ENCODE measurements around the gene CIB2.
A peak's percentile ranks its signal among the peaks of the same experiment; 100 is the strongest.

CIB2 gene

GRCh38 chr15:78083687-78084448 is 47.4 kb downstream of the CIB2 start:
- no peak for DNase-seq (ENCODE audit: low spot score)

GRCh38 chr15:78083186-78083585 is 48.1 kb downstream of the CIB2 start:
- DNase-seq (ENCODE audit: low spot score), result no peak

DNA sequence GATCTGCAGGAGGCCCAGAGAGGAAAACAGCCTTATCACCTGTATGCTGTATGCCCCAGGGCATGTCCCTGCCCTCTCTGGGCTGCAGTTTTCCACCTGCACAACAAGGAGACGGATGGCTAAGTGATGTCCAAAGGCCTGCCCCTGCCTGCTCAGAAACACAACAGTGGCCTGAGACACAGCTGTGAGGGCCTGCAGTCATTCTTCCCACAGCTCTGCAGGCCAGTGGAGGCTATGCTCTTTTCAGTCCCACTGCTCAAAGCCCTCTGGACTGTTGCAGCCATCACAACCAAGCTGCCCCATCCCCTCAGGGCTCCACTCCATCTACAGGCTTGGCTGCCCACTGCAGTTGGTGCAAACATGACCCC is 48.5 kb downstream of the CIB2 start:
- no peak for DNase-seq (ENCODE audit: low spot score)

DNA sequence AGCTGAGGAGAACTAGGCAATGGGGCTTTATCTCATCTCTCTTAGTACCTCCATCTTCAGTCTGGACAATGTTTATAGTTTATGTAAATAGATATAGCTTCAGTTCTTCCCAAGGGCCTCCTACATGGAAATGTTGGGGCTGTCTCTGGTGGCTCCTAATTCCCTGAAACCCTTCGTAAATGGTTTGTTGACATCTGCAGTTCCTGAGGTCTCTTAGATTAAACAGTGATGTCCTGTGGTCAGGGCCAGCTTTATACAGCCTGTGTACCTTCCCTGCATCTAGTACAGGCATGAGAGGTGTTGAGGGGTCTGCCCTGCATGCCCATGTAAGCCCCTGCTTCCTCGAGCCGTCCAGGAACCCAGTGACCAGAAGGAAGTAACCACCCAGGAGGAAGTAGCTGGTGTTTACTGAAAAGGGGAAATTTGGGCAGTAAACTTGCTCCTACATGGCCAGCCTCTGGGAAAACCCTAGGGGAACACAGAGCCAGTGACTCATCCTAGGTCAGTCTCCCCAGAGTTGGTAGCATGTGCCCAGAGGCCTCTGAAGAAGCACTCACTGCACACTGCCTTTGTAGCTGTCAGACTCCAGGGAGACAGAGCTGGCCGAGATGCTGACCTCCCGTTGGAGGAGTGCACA is 49.0 kb downstream of the CIB2 start:
- no peak for DNase-seq (ENCODE audit: low spot score)

DNA sequence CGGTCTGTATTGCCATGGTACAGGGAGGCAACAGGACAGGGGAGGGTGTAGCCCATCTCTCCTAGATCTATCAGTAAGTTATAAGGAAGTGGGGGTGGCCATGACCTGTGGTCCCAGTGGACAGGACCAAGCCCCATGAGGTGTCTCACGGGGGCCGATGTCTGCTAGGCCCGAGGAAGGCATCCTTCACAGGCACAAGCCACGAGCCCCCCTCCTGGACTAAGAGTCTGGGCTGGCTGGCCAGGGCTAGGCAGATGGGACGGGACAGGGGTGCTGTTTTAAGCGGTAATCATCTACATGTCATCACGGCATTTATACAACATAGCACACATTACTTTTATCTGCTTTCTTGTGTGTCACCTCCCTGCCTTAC is 51.2 kb downstream of the CIB2 start:
- DNase-seq (ENCODE audit: low spot score), result no peak

DNA sequence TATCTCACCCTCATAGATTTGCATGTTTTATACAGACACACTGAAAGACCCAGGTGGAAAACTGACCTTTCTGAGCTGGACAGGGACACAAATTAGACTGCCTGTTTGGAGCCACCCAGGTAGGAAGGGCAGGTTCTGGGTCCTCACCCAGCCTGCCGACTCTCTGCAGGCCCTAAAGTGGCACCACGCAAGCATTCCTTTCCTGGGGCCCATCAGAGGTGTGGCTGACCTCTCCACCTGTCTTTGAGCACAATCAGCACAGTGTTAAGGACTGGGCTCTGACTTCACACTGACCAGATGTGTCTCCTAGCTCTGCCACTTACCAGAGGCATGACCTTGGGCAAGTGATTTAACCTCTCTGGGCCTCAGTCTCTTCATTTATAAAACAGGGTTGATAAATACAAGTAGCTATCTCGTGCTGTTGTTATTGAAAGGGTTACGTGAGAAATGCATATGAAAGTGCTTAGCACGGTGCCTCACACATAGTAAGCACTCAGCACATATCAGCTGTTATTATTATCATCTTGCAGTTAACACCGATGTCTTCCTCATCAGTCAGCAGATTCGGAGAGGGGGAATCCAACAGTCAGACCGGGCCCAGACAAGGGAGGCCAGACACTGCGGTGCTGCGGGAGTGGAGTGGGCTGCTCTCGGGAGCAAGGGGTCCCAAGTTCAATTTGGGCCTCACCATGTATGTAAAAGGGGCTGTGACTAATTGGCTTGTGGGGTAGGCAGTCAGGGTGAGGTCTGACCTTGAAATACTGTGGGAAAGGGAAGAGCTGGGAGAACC is 51.8 kb downstream of the CIB2 start:
- DNase-seq (ENCODE audit: low spot score), result no peak

DNA sequence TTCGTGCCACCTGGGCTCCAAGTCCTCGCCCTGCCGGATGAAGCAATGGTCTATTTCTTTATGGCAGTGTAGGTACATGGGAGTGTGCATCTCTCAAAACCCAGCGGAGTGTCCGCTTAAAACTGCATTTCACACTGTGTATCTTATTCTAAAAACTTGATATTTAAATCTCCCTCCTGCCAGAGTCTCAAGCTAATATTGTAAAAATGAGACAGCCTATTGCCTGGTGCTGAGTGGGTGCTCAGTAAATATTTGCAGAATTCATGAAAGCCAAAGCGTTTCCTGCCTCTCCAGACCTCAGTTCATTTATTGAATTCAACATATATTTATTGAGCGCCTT is 53.4 kb downstream of the CIB2 start:
- DNase-seq (ENCODE audit: low spot score), result no peak

DNA sequence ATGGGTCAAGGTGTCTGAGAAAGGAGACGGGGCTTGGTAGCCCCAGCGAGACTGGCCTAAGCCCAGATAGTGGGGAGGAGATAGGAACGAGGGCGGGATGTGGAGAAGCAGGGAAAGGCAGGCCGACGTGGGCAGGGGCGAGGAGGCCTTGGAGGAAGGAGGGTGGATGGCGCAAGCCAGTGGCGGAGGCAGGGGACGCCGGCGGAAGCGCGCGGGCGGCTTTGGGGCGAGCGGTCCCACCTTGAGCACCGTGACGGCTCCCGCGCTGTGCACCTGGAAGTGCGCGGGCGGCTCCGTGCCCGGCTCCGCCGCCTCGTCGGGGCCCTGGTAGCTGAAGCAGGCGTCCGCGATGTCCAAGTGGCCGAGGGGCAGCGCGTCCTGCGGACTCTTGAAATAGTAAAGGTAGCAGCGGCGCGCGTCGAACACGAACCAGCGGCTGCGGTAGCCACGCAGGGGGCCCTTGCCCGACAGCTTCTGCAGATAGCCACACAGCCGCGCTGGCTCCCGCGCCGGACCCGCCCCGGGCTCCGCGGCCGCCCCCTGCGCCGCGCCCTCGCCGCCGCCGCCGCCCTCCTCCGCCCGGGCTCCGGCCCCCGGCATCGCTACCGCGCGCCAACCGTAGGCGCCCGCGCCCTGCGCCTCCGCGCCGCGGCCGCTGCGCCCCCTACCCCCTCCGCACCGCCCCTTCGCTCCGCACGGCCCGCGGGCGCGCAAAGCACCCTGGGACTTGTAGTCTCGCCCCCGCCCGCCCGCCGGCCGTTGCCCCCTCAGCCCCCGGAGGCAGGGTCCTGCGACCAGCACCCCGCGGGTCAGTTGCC is 54.0 kb downstream of the CIB2 start, which contains the start of gene TBC1D2B:
Gene TBC1D2B (minus strand): TSS at position 659 of the 818 bp plus-strand sequence. CDS start 59 bp downstream, at position 600.
- DNase-seq (ENCODE audit: low spot score), result peak; percentile 63

DNA sequence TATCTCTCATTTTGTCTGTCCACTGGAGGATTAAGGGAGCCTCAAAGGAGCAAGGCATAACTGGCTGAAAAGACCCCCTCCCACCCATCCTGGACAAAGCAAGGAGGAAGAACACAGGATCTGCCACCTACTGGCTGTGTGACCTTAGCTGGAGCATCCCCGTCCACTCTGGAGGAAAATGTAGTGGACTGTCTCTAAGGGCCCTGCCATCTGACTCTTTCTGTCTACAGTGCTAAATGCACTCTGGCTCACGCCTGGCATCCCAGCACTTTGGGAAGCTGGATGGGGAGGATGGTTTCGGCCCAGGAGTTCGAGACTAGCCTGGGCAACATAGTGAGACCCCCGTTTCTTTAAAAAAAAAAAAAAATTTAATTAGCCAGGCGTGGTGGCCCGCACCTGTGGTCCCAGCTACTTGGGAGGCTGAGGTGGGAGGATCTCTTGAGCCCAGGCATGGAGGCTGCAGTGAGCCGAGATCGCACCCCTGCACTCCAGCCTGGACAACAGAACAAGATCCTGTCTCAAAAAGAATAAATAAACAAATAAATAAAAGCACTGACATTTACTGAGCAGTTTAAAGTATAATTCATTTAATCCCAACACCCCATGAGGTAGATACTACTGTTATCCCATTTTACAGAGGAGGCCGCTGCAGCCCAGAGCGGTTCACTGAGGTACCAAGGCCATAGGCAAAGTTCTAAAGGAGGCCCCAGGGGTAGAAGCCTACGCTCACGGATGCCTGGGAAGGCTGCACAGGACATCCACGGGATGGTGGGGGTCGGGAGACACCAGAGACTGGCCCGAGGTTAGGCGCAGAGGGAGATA is 54.8 kb downstream of the CIB2 start:
- DNase-seq (ENCODE audit: low spot score), result no peak

DNA sequence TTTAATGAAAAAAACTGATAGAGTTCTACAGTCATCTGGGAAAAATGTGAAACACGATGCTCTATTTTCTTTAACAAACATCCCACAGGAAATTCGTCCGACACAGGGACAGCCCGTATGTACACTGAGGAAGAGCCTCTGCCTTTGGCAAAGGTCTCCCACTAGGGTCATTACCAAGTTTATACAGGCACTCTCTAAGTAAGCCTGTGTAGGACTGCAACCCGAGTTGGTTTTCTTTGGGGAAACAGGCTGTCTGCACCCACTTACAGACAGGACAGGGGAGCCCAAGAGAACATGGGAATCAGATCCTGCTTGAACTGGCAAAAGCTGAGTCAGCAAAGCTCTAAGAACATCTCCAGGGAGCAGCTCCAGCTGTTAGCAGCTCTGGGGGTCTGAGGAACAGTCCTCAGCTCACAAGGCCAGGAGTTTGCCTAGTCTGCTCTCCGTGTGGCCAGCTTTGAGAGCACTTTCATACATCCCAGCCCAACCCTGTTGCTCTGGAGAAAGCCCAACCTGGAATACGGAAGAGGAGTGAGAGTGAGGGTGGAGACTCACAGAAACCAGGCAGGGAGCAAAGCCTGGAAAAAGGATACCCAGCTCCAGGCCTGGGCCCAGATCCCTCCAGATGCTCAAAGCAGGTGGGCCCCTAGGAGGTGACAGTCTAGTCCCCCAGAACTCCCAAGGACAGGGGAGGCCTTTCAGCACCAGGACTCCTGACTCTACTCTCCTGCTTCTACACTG is 55.6 kb downstream of the CIB2 start:
- no peak for DNase-seq (ENCODE audit: low spot score)

GRCh38 chr15:78073046-78073787 is 58.0 kb downstream of the CIB2 start:
- no peak for DNase-seq (ENCODE audit: low spot score)

DNA sequence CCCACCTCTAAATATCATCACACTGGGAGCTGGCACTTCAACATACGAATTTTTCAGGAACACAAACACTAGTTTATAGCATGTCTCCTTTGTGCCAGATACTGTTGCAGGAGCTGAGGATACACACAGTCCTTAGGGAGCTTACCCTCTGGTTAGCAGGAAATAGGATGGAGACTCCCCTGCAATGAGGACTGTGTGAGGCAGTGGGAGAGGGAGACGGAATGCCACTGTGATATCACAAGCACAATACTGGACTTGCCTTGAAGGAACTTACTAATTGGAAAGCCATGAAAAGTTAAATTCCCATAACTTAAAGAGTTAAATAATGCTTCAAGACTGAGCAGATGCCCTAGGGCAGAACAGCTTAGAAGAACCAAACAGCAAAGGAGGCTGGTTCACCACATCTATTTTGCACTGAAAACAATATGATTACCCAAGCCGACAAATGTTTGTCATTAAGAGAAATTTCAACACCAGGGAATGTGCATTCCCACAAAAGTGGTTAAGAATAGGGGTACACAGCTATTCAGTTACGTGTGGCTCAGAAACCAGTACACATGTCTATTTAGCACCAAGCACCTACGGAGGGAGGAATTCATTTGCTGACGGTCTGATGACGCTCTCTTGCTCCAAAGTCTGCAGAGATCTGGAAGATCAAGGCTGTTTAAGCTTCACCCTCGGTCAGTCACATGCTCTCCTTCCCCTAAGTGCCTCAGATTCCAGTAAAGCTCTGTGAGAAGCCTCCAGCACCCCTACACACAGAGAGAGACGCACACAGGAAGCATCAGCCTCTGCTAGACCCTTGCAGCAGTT is 59.0 kb downstream of the CIB2 start:
- DNase-seq (ENCODE audit: low spot score), result no peak

- no peak for DNase-seq (ENCODE audit: low spot score)
Observed at GRCh38 chr15:78071383-78071782, 59.9 kb downstream of the CIB2 start.

- DNase-seq (ENCODE audit: low spot score), result no peak
Observed at GRCh38 chr15:78070049-78070700, 61.1 kb downstream of the CIB2 start.

DNA sequence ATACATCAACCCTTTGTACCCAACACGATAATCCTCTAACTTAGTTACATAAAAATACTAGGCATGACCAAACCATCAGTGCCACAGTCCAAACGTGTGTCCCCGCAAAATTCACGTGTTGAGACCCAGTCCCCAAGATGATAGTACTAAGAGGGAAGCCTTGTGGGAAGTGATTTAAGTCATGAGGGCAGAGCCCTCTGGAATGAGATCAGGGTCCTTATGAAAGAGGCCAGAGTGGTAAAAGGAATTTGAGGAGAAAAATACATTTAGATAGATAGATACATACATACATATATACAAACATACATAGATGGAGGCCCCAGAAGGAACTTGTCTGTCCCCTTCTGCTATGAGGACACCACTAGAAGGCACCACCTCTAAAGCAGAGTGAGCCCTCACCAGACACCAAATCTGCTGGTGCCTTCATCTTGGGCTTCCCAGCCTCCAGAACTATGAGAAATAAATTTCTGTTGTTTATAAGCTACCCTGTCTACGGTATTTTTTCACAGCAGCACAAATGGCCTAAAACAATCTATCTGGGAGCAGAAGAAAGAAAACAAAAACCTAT is 61.7 kb downstream of the CIB2 start:
- no peak for DNase-seq (ENCODE audit: low spot score)

DNA sequence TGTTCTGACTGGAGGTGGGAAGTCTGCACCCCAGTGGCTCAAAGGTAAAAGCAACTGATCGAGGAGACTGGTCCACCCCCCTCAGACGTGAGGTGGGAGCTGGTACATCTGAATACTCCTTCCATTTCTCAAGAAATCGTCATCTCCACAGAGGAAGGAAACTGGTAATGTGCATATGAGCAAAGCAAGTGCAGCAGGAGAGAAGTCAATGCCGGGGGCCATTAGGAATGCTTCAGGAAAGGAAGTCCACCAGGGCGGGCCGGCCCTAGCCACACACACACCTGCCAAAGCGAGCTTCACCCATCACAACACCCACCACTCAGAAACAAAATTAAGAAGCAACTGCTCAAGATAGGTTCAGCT is 62.2 kb downstream of the CIB2 start:
- no peak for DNase-seq (ENCODE audit: low spot score)

- DNase-seq (ENCODE audit: low spot score), result peak; percentile 76
Observed at GRCh38 chr15:78067328-78068228, 63.7 kb downstream of the CIB2 start.
